ENCODE measurements around the gene POLD4.

Gene POLD4

DNA sequence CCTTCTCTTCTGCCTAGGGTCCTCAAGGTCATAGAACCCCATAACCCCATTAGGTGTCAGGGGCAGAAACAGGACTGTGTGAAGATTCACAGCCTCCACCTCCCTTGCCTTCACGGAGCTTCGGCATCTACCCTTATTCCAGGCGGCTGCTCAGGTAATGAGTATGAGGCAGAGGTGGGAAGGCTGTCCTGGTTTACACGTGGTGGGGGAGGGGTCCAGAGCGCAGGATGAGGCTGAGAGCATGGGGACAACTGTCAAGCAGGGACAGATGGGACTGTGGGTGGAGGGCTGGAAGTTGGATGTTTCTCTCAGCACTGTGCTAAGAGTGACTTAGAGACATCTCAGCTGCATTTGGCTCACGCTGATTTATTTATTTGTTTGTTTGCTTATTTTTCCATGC lies 34.2 kb upstream of the POLD4 start:
- DNase-seq, result no peak

DNA sequence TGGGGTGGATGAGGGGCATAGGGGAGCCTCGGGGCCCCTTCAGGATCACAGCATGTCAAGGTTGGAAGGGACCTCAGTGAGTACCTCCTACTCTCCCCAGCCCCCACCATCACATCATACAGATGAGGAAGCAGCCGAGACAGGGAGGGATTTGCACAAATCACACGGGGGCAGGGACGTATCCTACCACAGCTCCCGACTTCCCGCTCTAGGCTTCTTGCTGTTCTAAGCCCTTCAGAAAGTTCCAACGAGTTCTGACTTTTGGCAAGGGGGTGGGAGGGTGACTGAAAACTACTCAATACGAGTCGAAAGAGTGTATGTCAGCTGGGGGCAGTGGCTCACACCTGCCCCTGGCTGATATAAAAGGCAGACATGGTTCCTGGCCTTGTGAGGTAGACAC lies 33.7 kb upstream of the POLD4 start:
- peak; percentile 32 to 41 for DNase-seq

DNA sequence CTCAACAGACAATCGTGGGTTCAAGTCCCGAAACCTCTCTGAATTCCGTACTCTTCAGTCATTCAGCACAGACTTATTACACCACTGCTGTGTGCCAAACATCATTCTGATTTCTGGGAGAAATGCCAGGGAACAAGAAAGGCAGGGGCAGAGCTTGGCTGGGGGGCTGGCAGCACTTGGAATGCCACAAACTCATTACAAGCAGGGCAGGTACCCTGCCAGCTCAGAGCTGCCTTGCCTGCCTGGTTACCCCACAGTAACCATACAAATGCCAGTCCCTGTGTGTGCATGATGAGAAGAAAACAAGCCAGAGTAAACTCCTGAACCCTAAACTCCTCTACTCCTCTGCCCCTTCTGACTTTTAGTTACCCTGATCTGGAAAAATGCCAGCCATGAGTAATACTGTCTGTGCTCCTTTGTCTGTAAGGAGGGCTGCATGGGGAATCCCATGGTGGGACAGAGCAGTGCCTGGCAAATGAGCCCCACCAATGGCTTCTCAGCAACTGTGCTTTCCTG lies 31.6 kb upstream of the POLD4 start:
- DNase-seq, result no peak

DNA sequence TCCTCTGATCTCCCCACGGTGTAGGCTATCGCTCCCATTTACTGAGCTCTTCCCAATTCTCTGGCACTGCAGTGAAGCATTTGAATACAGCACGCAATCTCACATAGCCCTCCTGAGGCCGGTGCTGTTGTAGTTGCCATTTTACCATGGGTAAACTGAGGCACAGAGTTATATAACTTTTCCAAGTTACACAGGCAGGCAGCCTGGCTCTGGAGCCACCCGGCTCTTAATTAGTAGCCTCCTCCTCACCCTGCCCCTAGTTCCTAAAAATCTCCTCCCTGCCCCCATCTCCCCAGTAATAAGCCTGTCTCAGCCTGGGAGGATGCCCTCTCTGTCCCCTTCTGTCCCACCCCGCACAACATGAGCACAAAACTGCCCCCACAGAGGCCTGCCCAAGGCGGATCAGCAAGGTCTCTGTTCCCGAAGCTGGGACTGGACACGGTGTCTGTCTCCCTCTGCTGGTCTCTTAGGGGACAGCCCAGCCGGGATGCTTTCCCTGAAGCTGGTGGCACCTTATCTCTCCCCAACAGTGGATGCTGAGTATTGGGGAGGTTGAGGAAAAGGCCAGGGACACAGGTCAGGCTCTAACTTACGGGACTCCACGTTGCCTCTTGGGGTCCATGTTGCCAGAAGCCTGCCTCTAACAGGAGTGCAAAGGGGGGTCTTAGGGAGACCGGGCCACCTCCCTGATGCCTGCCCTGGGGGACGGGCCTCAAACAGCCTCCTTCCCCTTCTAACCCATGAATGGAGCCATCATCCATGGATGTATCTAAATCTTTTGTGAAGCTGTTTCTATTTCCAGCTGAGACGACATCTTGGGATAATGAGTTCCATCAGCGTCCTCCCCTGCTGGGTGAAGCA lies 29.2 kb upstream of the POLD4 start:
- peak; percentile 82 to 84 for DNase-seq

DNA sequence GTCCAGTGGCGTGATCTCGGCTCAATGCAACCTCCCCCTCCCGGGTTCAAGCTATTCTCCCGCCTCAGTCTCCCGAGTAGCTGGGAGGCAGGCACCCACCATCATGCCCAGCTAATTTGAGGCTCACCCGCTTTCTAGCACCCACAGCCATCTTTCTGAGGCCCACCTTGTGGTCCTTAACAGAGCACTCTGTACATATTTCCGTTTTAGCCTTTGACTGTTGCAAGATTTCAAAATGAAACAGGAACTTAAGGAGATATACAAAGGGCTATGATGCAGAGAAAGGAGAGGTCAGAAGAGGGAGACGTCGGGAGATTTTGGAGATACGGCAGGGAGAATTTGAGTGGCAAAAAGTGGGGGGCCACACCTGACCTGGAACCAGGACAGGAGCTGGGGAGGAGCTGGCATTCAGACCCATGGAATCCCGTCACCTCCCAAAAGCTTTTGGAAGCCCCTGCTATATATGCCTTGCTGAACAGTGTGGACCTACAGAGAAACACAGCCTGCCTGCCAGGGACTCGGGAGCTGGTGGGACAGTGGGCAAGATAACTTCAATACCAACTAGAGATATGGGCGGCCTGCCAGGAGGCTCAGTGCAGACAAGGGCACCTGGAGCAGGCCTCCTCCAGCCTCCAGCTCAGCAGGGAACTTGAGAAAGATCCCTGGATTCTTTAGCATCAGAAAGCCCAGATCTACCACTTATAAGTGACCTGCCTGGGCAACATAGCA lies 28.1 kb upstream of the POLD4 start:
- peak; percentile 67 to 75 for DNase-seq

DNA sequence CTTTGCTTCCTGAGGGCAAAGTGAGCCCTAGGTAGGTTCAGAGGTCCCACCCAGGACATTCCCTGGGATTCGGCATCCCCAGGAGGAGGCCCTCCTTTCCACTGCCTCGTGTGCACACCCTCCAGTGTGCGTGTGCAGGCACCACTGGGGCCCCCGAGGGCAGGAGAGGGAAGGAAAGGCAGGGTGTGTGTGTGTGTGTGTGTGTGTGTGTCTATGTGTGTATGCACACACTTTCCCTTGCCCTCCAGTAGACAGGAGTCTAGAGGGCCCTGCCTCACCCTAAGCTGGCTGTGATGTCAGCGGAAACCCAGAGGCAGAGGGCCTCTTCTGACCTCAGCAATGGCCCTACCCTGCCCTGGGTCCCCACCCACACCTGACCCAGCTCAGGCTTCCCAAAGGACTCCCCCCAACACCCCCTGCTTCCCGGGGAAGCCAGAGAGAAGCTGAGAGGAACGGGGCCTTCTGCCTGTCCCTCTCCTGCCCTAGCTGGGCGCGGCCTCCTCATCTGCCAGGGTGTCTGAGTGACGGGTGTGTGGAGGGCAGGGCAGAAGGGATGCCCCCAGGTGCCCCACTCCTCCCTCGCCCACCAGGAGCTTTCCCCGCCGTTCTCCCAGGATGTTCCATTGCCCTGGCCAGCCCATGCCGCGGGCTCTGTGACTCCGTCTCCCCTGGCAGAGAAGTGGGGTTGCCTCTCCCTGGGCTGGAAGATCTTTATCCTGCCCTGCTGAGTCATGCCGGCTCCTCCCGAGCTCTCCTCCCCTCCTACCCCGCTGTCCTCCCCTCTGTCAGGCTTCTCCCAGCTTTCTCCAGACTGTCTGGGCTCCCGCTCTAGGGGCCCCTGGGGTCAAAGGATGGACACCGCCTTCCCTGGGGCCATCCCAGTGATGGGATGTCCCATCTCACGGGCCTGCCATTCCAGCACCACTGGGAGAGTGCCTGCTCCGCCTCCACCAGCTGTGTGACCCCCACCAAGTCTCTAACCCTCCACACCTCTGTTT lies 26.0 kb upstream of the POLD4 start:
- DNase-seq, result no peak

DNA sequence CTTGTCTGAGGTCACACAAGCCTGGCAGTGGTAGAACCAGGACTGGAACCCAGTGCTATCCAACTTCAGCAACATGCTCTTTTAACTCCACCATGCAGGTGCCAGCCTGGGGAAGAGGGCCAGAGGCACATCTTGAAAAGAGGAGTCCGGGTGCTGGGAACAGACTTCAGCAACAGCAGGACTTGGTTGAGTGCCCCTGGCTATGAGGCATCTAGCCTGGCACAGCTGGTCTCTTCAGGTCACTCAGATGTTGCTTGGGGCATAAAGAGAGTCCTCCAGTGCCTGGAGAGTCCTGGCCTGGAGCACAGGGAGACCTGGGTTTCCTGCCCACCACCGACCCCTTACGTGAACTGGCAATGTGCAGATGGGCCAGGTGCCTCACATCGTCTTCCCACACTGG lies 25.2 kb upstream of the POLD4 start:
- DNase-seq, result no peak

DNA sequence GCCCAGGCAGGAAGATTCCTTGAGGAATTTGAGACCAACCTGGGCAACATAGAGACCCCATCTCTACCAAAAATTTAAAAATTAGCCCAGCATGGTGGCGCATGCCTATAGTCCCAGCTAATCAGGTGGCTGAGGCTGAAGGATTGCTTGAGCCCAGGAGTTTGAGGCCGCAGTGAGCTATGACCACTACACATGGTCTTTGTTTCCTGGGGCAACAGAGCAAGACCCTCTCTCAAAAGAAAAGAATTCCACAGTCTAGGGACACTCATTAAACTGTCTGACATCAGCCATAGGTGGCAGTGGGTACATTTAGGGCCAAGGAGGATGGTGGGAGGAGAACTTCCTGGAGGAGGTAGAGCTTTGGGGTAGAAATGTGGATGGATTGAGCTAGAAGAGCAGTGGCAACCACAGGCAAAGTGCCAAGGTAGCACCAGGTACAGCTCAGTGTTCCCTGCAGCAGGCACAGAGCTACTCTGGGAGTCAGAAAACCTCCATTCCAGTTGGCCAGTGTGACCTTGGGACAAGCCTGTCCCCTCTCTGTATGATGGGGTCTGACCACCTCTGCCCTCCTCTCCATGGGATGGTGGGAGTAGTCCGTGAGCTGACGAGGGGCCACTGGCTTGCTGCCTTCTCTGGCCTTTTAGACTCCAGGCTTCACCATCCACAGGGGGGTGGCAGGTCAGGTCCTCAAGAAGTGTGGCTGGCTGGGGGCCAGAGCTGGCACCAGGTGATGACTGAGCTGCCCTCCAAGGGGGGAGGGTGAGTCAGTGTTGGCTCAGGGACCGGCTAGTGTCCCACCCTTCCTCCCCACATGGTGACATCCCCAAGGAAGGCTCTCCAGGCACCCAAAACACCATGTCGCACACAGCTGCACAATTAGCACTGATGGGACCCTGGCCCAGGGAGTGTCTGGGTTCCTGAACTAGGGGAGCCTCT lies 23.8 kb upstream of the POLD4 start:
- DNase-seq, result no peak

DNA sequence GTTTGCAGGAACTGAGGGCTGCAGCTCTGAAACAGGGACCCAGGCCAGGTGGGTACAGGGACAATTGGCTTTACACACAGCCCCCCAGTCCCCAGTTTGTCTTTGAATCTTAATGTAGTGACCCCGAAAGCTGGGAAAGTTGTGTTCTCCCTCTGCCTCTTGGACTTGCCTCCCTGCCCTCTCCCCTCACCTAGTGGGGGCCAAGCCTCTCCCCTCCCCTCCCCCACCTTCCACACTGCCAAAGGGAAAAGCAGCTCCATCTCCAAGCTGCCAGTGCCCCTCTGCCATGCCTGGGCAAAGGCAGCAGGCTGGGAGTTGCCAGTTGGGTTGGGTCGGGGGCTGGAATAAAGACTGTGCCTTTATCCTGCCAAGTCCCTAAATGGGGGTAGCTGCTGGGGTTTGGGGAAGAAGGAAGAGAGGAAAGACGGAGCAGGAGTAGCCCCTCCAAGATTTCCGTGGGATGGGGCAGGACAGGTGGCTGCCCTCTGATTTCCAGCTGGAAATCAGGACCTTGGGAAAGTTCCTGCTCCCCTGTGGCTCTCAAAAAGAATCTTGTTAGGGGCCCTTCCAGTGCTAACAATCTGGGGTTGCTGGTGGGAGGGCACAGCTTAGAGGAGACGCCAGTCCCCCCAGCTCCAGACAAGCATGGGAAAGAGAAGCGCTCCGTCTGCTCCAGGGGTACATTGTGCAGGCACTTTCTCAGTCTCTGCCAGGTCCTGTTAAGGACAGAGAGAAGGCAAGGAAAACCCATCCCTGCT lies 22.9 kb upstream of the POLD4 start:
- DNase-seq, result no peak

DNA sequence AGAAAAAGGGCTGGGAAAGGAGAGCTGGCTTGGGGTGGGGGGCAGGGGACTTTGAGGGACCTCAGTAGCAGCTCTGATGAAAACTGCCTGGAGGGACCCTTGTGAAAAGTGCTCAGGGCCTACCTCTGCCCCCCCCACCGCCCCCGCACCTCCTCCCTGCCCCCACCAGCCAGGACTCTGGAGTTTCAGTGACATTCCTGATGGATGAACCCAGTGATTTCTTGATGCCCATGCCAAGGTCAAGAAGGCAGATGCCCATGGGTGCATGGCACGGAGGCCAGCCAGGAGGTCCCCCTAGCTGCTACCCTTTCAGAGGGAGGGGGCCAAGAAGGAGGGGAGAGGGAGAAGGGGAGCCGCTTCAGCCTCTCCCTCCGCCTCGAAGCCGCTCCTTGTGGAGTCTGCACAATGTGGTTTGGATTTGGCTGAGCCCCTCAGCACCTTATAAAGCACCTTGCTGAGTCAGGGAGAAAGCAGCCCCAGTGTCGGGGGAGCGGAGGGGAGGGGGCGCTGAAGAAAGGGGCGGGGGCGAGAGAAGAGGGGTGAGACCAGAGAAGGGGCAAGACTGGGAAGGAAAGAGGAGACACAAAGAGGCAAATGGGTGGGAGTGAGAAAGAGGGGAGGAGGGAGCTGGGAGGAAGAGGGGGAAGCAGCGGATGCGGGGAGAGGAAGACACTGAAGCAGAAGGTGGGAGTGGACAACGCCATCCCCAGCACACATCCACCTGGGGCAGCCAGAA lies 22.1 kb upstream of the POLD4 start:
- no peak for DNase-seq

DNA sequence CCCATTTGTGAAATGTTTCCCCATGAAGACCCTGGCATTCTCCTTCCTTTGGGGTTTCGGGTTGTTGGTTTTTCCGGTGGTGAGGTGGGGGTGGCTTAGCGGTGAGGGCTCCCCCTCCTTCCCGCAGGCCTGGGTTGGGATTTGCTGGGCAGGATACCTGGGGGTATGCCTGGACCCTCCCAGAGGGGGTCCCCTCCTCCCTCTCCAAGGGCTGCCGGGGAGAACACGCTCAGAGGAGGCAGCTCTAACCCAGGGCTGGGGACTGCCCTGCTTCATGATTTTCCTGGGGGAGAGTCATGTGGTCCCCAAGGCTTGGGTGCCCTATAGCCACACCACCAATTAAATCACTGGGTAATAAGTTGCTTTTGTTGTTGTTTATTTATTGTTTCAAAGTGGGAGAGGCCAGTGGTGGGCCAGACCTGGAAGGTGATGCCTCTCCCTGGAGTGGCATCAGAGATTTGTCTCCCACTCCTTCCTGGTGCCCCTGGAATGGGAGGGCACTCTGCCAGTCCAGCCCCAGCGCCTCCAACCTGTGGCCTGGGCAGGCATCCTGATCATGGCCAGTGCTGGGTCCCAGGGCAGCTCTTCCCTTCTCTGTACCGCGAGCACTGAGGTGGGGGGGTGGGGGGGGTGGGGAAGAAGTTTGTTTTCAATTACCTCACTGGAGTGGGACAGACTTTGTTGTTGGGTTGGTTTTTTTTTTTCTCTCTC lies 21.4 kb upstream of the POLD4 start:
- DNase-seq, result no peak

DNA sequence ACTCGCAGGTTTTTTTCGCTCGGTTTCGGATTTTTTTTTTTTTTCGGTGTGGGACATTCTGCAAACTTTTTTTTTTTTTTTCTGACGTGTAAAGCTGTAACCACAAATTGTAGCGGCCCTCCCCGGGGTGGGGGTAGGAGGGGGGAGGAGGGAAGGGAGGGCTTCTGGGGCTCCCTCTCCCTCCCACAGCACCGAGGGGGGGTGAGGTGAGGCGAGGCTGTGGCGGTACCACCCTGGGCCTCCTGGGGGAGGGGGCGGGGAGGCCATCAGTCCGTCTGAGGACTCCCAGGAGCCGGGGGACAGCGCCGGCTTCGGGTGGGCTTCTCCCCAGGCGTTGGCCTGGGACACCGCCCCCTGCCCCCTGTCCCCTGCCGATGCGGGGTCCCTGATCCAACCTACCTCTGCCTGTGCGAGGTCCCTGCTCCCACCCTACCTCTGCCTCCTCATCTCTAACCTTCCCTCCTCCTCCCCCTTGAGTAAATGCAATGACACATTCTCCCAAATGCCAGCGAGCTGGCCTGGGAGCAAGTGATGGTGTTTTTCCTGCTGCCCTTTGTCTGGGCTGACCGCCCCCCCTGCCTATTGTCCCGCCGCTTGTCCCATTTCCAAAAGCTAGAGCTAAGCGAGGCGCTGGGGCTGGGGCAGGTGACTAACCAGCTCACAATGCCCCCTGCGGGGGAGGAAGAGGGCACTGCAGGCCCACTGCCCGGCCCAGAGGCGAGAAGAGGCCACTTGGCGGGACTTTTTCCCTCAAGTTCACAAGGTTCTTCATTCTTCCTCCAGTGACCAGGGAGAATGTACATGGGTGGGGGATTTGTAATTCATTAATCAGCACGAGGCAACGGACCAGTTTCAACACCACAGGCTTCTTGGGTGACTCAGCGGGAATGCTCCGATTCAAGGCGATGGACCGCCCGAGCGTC lies 20.6 kb upstream of the POLD4 start:
- peak; percentile 42 to 53 for DNase-seq

DNA sequence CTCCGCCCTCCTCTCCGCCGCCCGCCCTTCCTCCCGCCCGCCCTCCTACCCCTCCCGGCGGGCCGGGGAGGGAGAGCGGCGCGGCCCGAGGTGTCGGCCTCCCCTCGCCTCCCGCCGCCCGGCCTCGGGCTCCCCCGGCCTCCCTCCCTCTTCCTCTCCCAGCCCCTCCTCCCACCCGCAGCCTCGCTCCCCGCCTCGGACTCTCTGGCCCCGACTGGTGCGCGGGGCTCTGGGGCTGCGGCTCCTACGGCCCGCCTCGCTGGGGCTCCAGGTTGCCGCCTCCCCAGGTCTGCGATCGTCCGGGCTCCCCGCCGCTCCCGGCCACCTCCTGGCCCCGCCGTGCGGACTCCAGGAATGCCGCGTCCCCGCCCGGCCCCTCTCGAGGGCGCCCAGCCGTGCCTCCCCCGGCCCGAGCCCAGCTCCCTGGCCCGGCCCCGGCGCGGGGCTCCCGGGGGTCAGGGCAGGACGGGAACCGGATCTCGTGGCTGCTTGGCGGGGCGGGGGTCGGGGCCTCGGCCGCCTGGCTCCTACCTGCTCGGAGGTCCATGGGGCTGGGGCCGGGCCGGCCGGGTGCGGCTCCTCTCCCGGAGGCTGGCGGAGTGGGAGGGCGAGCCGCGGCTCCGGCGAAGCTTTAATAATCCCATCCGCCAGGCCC lies 19.8 kb upstream of the POLD4 start, which contains the start of gene CLCF1:
Gene CLCF1, minus strand, starts transcription at position 606 of the 655 bp plus-strand sequence. Its CDS starts 59 bp downstream, at position 547.
- peak; percentile 17 to 19 for DNase-seq

DNA sequence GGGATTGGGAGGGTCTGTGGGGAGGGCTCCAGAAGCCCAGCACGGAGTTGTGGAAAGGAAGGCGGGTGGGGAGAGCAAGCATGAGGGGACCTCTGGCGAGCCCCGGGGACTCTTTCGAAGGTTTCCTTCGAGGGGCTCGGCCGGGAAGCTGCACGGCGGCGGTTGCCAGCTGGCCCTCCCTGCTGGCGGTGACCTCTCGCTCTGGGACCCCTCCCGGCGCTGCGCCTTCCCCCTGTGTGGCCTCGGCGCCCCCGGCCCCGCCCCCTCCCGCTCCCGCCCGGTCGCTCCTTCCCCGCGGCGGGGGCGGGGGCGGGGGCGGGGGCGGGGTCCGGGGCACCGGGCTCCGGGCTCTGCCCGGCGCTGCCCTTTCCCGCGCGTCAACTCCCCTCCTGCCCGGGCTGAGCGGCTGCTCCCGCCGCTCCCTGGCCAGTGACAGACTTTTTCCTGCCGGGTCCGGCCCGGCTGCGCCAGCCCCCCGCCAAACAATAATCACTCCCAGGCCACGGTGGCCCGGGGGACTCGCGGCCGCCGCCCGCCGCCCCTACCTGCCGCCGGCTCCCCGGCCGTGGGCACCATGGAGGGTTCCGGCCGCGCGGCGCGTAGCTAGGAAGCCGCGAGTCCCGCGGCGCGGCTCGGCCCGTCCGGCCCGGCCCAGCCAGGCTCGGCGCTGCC lies 19.1 kb upstream of the POLD4 start:
- DNase-seq, result no peak

DNA sequence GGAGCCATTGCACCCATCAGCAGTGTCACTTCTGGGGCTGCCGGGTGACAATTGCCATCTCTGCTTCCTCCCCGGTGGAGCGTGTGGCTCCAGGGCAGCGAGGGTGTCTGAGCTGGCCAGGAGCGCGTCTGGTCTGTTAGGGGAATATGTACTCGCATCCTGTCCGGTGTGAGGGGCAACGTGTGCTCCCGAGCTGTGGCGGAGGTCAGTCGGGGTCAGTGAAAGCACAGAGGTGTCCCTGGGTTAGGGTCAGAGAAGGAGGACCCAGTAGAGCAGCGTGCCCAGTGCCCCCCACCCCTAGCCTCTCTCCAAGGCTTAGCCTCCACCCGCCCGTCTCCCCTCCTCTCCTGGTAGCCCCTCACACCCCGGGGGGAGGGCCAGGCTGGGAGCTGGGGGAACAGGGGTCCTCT lies 18.6 kb upstream of the POLD4 start:
- DNase-seq, result no peak

DNA sequence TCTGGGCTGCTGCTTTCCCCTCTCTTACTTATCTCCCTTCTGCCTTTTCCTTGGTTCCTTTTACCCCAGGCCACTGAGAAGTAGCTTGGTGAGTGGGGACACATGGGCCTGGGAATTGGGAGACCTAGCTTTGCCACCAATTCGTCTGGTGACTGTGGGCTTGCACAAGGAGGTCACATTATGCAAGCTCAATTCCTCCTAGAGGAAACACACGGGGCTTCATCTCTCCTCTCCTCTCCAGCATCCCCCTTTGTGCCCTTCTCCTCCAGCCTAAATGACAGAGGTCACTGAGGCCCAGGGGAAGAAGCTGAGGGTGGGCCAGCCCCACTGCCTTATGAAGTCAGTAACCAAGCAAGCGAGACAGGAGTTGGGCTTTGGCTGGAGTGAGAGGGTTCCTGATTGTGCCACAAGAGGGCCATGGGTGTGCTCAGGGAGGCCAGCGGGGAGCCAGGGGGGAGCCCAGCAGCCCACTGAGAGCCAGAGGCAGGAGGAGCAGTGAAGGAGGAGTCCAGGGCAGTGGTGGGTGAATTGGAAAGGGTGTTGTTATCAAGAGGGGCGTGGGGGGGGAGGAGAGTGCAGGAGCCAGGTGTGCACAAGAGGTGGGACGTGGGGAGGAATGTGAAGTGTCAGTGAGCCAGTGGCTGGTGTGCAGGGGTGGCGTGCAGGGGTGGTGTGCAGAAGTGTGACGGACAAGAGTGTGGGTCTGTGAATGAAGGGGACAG lies 18.0 kb upstream of the POLD4 start:
- peak; percentile 61 to 79 for DNase-seq
